PFSK-1 (cell line): ENCODE results near the gene MAP2K6.

Experiments
- POLR2AphosphoS5 ChIP-seq: IDR thresholded peaks from 2 replicates; pipeline ENCODE4 v1.6.1; 2012; ENCODE audit warnings: low read depth, mild to moderate bottlenecking, control low read depth, low read length, moderate library complexity
- SIN3A ChIP-seq: IDR thresholded peaks from 2 replicates; pipeline ENCODE4 v1.6.1; 2012; ENCODE audit warnings: mild to moderate bottlenecking, low read length, moderate library complexity, borderline replicate concordance; ENCODE audit not compliant: insufficient read depth
- TAF1 ChIP-seq: IDR thresholded peaks from 2 replicates; pipeline ENCODE4 v1.6.1; 2012; ENCODE audit warnings: low read length, control low read depth, borderline replicate concordance; ENCODE audit not compliant: insufficient read depth

DNA sequence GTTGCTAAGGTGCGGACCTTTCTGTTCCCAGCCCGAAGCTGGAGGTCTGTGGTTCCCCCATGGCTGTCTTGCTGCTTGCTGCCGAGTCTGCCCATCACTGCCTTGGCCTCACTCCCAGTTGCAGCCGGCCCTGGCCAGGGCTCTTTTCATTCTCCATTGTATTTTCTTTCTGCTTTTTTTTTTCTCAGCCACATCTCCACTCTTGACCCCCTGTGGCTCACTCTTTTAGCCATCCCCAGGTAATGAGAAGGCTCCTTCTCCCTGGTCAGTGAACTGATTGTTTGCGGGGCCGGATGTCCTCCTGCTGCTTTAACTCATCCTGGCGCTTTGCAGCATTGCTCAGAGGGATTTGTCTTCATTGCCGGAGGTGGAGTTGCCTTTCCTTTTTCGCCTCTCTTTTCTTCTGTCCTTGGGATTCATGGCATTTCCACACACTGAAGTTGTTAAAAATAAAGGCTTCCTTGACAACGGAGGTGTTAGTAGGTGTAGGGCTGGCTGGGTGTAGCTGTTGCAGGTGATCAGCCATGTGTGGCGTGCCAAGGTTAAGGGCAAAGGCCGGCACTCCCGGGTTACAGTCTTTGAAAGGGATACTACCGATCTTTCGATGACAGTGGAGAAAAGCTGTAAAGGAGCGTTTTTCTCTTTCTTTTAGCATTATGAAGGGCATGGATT lies 34.1 kb downstream of the MAP2K6 start:
- TF ChIP-seq SIN3A (no peak), POLR2AphosphoS5 (no peak), TAF1 (no peak)
